GM13976 (cell line): ENCODE results near the gene CASP3.
"Not testable (repeated sequence)": the region's sequence is repeated elsewhere in the genome, so short reads cannot be mapped to it uniquely, and the experiment has no call there.

ENCODE experiments used
- DNase-seq: peaks from one replicate; pipeline ENCODE4 v3.0.0; 2012; ENCODE audit warnings: low spot score
- in situ Hi-C: fragments of 300-500 bp; cut with MboI; formaldehyde crosslinking; loops from one replicate; pipeline ENCODE4 v1.12.0; 2022; ENCODE audit warnings: low sequenced_read_pairs, mixed read lengths, inconsistent platforms; ENCODE audit not compliant: unreplicated experiment
- TF ChIP-seq, protein P1 (sequence below): IDR thresholded peaks from 2 replicates; pipeline ENCODE4 v1.5.1; 2012; ENCODE audit warnings: borderline replicate concordance, mild to moderate bottlenecking; ENCODE audit not compliant: insufficient read depth; ENCODE audit errors: extremely low read depth, missing control alignments, control extremely low read depth

The CASP3 gene

GRCh38 chr4:184636897-184637296 is 12.3 kb downstream of the CASP3 start:
- TF ChIP-seq, protein P1, sequence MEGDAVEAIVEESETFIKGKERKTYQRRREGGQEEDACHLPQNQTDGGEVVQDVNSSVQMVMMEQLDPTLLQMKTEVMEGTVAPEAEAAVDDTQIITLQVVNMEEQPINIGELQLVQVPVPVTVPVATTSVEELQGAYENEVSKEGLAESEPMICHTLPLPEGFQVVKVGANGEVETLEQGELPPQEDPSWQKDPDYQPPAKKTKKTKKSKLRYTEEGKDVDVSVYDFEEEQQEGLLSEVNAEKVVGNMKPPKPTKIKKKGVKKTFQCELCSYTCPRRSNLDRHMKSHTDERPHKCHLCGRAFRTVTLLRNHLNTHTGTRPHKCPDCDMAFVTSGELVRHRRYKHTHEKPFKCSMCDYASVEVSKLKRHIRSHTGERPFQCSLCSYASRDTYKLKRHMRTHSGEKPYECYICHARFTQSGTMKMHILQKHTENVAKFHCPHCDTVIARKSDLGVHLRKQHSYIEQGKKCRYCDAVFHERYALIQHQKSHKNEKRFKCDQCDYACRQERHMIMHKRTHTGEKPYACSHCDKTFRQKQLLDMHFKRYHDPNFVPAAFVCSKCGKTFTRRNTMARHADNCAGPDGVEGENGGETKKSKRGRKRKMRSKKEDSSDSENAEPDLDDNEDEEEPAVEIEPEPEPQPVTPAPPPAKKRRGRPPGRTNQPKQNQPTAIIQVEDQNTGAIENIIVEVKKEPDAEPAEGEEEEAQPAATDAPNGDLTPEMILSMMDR: no peak
- DNase-seq: no peak
- in situ Hi-C loops: no loop called here

DNA sequence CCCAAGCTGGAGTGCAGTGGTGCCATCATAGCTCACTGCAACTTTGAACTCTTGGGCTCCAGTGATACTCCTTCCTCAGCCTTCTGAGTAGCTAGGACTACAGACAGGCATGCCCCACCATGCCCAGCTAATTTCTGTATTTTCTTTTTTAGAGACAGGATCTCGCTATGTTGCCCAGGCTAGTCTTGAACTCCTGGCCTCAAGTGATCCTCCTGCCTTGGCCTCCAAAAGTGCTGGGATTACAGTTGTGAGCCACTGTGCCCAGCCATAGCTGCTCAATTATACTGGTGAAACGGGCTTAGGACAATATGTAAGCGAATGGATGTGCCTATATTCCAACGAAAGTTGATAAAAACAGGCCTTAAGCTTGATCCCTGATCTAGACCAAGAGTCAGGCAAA is 13.1 kb downstream of the CASP3 start:
- TF ChIP-seq, protein P1: no peak
- DNase-seq: no peak
- in situ Hi-C loops: no loop called here

GRCh38 chr4:184635381-184635780 is 13.9 kb downstream of the CASP3 start:
- no peak for DNase-seq
- in situ Hi-C loops: no loop called here
- TF ChIP-seq, protein P1: no peak

DNA sequence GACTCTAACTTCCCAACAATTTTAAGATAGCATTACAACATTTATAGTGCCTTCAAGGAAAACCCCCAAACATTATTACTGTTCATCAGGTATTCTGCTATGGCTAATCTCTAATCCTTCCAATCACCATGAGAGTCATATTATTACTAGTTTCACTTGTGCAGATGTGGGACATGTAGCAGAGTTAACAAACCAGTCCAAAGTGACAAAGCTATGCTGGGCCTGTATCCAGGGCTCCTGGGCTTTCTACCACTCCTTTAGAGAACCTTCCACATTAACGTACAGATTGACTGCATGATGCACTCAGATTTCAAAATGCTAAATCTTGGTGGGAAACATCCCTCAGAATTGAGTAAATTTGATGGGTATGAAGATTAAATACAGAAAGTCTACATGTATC is 16.4 kb downstream of the CASP3 start:
- in situ Hi-C loops: no loop called here
- no peak for DNase-seq
- TF ChIP-seq, protein P1: no peak

- TF ChIP-seq, protein P1: no peak
- in situ Hi-C loops: no loop called here
- no peak for DNase-seq
Observed at GRCh38 chr4:184628103-184628502, 21.1 kb downstream of the CASP3 start.

DNA sequence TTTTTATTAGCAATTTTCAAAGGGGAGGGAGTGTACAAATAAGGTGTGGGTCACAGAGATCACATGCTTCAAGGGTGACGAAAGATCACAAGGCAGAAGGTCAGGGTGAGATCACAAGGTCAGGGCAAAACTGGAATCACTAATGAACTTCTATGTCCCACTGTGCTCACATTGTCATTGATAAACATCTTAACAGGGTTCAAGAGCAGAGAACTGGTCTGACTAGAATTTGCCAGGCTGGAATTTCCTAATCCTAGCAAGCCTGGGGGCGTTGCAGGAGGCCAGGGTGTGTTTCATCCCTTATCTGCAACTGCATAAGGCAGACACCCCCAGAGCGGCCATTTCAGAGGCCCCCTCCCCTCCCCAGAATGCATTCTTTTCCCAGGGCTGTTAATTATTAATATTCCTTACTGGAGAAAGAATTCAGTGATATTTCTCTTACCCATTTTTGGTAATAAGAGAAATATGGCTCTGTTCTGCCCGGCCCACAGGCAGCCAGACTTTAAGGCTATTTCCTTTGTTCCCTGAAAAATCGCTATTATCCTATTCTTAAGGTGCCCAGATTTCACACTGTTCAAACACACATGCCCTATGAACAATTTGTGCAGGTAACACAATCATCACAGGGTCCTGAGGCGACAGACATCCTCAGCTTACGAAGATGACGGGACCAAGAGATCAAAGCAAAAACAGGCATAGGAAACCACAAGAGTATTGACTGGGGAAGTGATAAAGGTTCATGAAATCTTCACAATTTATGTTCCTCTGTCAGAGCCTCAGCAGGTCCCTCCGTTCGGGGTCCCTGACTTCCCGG is 23.3 kb downstream of the CASP3 start:
- DNase-seq, in situ Hi-C loops: not testable (repeated sequence)

DNA sequence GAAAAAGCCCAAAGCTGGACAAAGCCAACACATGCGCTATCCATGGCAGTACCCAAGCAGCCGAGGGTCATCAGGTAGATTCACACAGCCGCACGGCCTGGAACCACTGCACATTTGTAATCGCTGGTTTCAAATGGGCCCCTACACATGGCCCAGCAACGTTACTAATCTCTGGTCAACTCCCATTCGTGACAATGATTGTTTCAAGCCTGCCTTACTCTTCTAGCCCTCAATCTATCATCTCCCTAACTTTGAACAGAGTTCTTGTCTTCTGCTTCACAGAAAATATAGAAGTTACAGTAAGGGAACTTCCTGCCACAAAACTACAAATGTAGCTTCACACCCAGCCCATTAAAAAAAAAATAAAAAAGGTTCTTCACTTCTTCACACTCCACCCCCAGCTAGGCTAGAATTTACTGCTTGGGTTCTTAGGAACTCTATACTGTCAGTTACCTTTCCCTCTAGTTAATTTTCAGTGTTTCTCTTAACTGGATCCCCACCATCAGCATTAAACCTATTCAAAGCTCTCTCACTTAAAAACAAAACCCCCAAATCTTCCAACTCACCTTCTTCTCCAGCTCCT is 24.2 kb downstream of the CASP3 start:
- TF ChIP-seq, protein P1: no peak
- DNase-seq: no peak
- in situ Hi-C loops: no loop called here

DNA sequence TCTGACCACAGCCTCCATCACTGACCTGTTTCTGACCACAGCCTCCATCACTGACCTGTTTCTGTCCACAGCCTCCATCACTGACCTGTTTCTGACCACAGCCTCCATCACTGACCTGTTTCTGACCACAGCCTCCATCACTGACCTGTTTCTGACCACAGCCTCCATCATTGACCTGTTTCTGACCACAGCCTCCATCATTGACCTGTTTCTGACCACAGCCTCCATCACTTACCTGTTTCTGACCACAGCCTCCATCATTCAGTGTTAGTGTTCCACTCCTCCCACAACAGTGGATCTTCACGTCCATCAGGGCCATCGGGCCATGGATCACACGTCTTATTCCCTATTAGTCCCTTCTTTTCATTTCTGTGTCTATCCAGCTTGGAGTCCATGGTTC is 24.7 kb downstream of the CASP3 start:
- in situ Hi-C loops, DNase-seq: not testable (repeated sequence)
